Activated CD8-positive, alpha-beta T cell treated with anti-CD3 and anti-CD28 coated beads, Interleukin-2, amount 10 ng/mL, durations not matched to agents 7 days and 5 days (primary cell): ENCODE data around the gene LAMA4. TPM values are rescaled to one million over a fixed set of nuclear protein-coding genes. Genes with fewer than 3 reads are reported as not detected.
"Not testable (repeated sequence)": the region's sequence is repeated elsewhere in the genome, so short reads cannot be mapped to it uniquely, and the experiment has no call there.

Experiments used
- ATAC-seq: fragments of 150-1000 bp; cut with Tn5 transposase; one replicate; pipeline ENCODE4 v1.10.0; 2021; ENCODE audit warnings: moderate library complexity
- CTCF ChIA-PET: fragments of 350-600 bp; sonication (Branson Sonifier 250); formaldehyde crosslinking; loops from one replicate; lab custom pipeline; 2021; ENCODE audit warnings: antibody characterized with exemption; lab: Charles Lee
- POLR2A ChIA-PET: fragments of 350-600 bp; sonication (Branson Sonifier 250); formaldehyde crosslinking; loops from one replicate; lab custom pipeline; 2021; ENCODE audit warnings: antibody characterized with exemption; lab: Charles Lee
- DNase-seq: peaks from one replicate; pipeline ENCODE4 v3.0.0-alpha.2; 2020
- H3K27ac Mint-ChIP-seq: one replicate; pipeline ENCODE4 v1.8.0; 2021; ENCODE audit warnings: mild to moderate bottlenecking, mixed read lengths
- H3K27me3 Mint-ChIP-seq: one replicate; pipeline ENCODE4 v1.8.0; 2021; ENCODE audit warnings: low read depth, mixed read lengths
- H3K36me3 Mint-ChIP-seq: one replicate; pipeline ENCODE4 v1.8.0; 2021; ENCODE audit warnings: low read depth, mixed read lengths
- H3K4me1 Mint-ChIP-seq: one replicate; pipeline ENCODE4 v1.8.0; 2021; ENCODE audit warnings: low read depth, mixed read lengths
- H3K4me3 Mint-ChIP-seq: one replicate; pipeline ENCODE4 v1.8.0; 2021; ENCODE audit warnings: mild to moderate bottlenecking, mixed read lengths
- H3K9me3 Mint-ChIP-seq: one replicate; pipeline ENCODE4 v1.8.0; 2022; ENCODE audit warnings: mixed read lengths; ENCODE audit not compliant: insufficient read depth
- total RNA-seq, 2 experiments: library from RNA; stranded (reverse); gene quantifications; one replicate each; pipeline ENCODE4 v1.2.3, GENCODE V29; 2021

LAMA4 gene
- total RNA-seq, 2 experiments from 2014 or later: not detected

DNA sequence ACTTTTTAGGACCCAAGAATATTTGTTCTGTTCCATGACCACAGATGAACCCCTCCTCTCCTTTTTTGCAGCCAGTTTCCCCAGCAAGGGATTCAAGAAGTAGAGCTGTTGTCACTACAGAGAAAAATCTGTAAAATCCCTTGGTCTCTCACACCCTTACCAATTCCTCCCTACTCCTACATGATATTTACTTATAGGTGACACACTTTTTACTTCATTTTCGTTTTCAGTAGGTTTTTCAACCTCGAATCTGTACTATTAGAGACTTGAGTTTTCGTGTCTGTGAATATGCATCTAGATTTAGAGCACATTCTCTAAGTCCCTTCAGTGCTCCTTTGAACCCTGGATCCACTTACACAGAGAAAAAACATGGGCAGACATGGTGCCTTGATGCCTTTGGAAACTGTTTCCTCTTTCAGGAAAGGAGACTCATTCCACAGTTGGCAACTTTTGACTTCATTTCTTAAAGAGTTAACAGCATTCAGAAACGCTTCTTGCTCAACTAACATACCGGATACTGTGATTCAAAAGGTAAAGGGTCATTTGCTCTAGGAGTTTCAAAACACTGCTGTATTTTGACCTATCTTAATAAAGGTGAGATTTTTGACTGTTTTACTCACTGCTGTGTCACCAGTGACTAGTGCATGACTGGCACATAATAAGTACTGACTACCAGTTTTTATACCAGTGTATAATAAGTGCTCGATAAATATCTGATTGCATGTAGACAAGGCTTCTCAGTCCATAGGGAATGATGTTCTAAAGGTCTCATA is 50.6 kb downstream of the LAMA4 start:
- DNase-seq: no peak
- no peaks in the 10 kb centered on the region for H3K9me3 Mint-ChIP-seq
- no peaks in the 10 kb centered on the region for H3K4me1 Mint-ChIP-seq
- no peak overlapping the region for H3K27ac Mint-ChIP-seq
- ChIA-PET POLR2A (no interaction called here), CTCF (interaction anchor here (1.0 to 2.0 kb wide), 2 partner anchors 8 to 40 kb away, joined by 3 to 6 read pairs; no protein-coding TSS in a partner anchor)
- no peak overlapping the region for H3K4me3 Mint-ChIP-seq
- ATAC-seq: no peak
- H3K36me3 Mint-ChIP-seq: no peaks in the 10 kb centered on the region
- H3K27me3 Mint-ChIP-seq: peaks cover 38% of the 10 kb centered on the region

- CTCF ChIA-PET: no interaction called here
- no peak for ATAC-seq
These were observed 51.6 kb downstream of the LAMA4 start for GRCh38 chr6:112202639-112203341.

GRCh38 chr6:112200185-112200914 is 54.0 kb downstream of the LAMA4 start:
- ATAC-seq, H3K9me3 Mint-ChIP-seq, CTCF ChIA-PET, H3K4me1 Mint-ChIP-seq, POLR2A ChIA-PET, H3K36me3 Mint-ChIP-seq, H3K4me3 Mint-ChIP-seq, DNase-seq, H3K27ac Mint-ChIP-seq: not testable (repeated sequence)
- H3K27me3 Mint-ChIP-seq: peaks cover 34% of the 10 kb centered on the region

More at GRCh38 chr6:112202639-112203341, 51.6 kb downstream of the LAMA4 start:
- Mint-ChIP-seq H3K4me1 (no peaks in the 10 kb centered on the region), H3K4me3 (no peak overlapping the region), H3K27me3 (peaks cover 39% of the 10 kb centered on the region), H3K27ac (no peak overlapping the region), H3K9me3 (no peaks in the 10 kb centered on the region), H3K36me3 (no peaks in the 10 kb centered on the region)
- POLR2A ChIA-PET: no interaction called here
- no peak for DNase-seq

- ChIA-PET POLR2A (no interaction called here), CTCF (interaction anchor here (1.0 kb wide), 1 partner anchor 172 kb away, joined by 3 read pairs; no protein-coding TSS in a partner anchor)
- no peak overlapping the region for H3K4me3 Mint-ChIP-seq
- peaks cover 38% of the 10 kb centered on the region for H3K27me3 Mint-ChIP-seq
- H3K36me3 Mint-ChIP-seq: no peaks in the 10 kb centered on the region
- DNase-seq (no peak), ATAC-seq (no peak)
- H3K27ac Mint-ChIP-seq: no peak overlapping the region
- no peaks in the 10 kb centered on the region for H3K9me3 Mint-ChIP-seq
- H3K4me1 Mint-ChIP-seq: no peaks in the 10 kb centered on the region
These were observed 55.4 kb downstream of the LAMA4 start for GRCh38 chr6:112199001-112199403.

DNA sequence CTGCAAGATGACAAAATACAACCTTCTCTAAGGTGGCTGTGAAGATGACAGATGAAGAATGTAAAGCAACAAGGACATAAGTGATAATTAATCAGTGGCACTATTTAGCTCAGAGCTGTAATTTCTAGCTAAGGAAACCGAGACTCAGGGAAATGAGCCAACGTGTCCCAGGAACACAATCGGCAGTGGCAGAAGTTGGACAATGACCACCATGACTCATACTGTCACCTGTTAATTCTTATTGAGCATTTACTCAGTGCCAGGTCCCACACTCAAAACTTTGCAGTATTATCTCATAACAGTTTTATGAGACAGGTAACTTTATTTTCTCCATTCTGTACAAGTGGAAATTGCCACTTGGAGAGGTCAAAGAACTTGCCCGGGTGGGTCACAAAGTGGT is 55.8 kb downstream of the LAMA4 start:
- ChIA-PET POLR2A (no interaction called here), CTCF (no interaction called here)
- Mint-ChIP-seq H3K4me1 (no peaks in the 10 kb centered on the region), H3K9me3 (no peaks in the 10 kb centered on the region), H3K4me3 (no peak overlapping the region), H3K36me3 (no peaks in the 10 kb centered on the region), H3K27ac (no peak overlapping the region), H3K27me3 (peaks cover 38% of the 10 kb centered on the region)
- DNase-seq (no peak), ATAC-seq (no peak)

DNA sequence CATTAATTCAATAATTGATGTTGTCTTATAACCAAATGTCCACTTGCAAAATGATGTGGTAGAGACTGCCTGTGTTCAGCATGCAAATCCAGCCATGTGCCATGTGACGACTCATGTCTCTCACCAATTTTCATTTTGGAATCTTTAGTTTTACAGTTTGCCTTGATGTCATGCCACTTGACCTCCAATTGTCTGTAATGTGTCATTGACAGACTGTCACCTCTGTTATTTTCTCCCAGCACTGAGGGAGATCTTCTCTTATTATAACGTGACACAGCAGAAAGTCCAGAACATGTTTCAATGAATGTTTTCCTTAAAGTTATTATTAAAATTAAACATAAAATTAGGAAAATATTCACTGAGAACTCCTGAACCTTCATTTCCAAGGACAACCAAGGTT is 56.7 kb downstream of the LAMA4 start:
- H3K36me3 Mint-ChIP-seq: no peaks in the 10 kb centered on the region
- ChIA-PET CTCF (interaction anchor here (3.5 kb wide), 1 partner anchor 17 kb away, joined by 15 read pairs; no protein-coding TSS in a partner anchor), POLR2A (no interaction called here)
- no peak overlapping the region for H3K27ac Mint-ChIP-seq
- H3K4me3 Mint-ChIP-seq: no peak overlapping the region
- peaks cover 43% of the 10 kb centered on the region for H3K27me3 Mint-ChIP-seq
- DNase-seq: no peak
- no peaks in the 10 kb centered on the region for H3K4me1 Mint-ChIP-seq
- no peak for ATAC-seq
- H3K9me3 Mint-ChIP-seq: no peaks in the 10 kb centered on the region

GRCh38 chr6:112196306-112196705 is 58.1 kb downstream of the LAMA4 start:
- ATAC-seq (no peak), DNase-seq (no peak)
- Mint-ChIP-seq H3K9me3 (no peaks in the 10 kb centered on the region), H3K27me3 (peaks cover 46% of the 10 kb centered on the region), H3K4me1 (no peaks in the 10 kb centered on the region), H3K4me3 (no peak overlapping the region), H3K27ac (no peak overlapping the region), H3K36me3 (no peaks in the 10 kb centered on the region)
- ChIA-PET CTCF (interaction anchor here (3.5 kb wide), 1 partner anchor 16 kb away, joined by 15 read pairs; no protein-coding TSS in a partner anchor), POLR2A (no interaction called here)

DNA sequence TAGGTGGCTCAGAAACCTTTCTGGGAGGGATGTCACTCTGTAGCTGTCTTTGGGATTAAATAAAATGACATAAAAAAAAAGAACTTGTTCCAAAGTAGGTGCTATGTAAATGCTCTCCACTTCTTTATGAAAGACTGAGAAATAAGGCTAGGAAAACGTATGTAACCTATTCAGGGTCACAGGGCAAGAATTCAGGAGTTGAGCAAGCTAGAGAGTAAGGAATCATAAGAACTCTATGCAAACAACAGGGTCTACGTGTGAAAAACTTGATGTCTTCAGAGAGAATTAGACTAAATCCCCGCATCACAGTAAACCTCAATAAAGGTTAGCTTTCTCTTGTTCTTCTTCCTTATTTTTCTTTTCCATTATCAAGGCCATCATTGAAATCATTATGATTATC is 59.2 kb downstream of the LAMA4 start:
- H3K27ac Mint-ChIP-seq: no peak overlapping the region
- H3K27me3 Mint-ChIP-seq: peaks cover 47% of the 10 kb centered on the region
- CTCF ChIA-PET: interaction anchor here (1.0 to 3.5 kb wide), 2 partner anchors 14 to 15 kb away, joined by 4 to 15 read pairs; no protein-coding TSS in a partner anchor
- H3K36me3 Mint-ChIP-seq: no peaks in the 10 kb centered on the region
- H3K4me3 Mint-ChIP-seq: no peak overlapping the region
- no peaks in the 10 kb centered on the region for H3K4me1 Mint-ChIP-seq
- no peak for ATAC-seq
- DNase-seq: no peak
- POLR2A ChIA-PET: no interaction called here
- no peaks in the 10 kb centered on the region for H3K9me3 Mint-ChIP-seq

- H3K4me3 Mint-ChIP-seq: no peak overlapping the region
- no peaks in the 10 kb centered on the region for H3K4me1 Mint-ChIP-seq
- CTCF ChIA-PET: interaction anchor here (1.0 to 3.5 kb wide), 2 partner anchors 14 to 15 kb away, joined by 4 to 15 read pairs; no protein-coding TSS in a partner anchor
- ATAC-seq (no peak), DNase-seq (no peak)
- no peak overlapping the region for H3K27ac Mint-ChIP-seq
- H3K36me3 Mint-ChIP-seq: no peaks in the 10 kb centered on the region
- H3K9me3 Mint-ChIP-seq: no peaks in the 10 kb centered on the region
- POLR2A ChIA-PET: no interaction called here
- H3K27me3 Mint-ChIP-seq: peaks cover 50% of the 10 kb centered on the region
These were observed 59.9 kb downstream of the LAMA4 start for GRCh38 chr6:112194511-112194910.

DNA sequence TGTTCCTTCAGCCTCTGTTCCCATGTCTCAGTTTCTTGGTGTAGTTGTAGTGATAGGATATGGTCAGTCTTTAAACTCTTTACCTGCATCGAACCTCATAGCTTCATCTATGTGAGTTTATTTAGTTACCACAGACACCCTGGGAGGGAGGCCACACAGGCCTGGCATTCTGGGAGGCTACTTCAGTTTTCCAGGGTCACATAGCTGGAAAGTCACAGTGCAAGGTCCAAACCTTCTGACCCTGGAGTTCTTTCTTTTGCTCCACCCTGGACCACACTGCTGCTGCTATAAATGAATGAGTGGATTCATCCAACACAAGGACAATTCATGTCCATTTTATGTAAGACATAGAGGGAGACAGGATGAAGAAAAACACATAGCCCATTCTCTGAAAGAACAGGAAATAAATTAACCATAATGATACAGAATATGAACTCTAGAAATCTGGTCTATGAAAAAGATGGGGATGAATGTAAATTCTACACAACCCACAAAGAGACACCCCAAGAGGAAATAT is 60.8 kb downstream of the LAMA4 start:
- H3K27ac Mint-ChIP-seq: no peak overlapping the region
- H3K36me3 Mint-ChIP-seq: no peaks in the 10 kb centered on the region
- H3K4me1 Mint-ChIP-seq: no peaks in the 10 kb centered on the region
- POLR2A ChIA-PET: no interaction called here
- ATAC-seq (no peak), DNase-seq (no peak)
- CTCF ChIA-PET: interaction anchor here (1.9 kb wide), 1 partner anchor 13 kb away, joined by 5 read pairs; no protein-coding TSS in a partner anchor
- H3K4me3 Mint-ChIP-seq: no peak overlapping the region
- H3K9me3 Mint-ChIP-seq: no peaks in the 10 kb centered on the region
- H3K27me3 Mint-ChIP-seq: peaks cover 56% of the 10 kb centered on the region

DNA sequence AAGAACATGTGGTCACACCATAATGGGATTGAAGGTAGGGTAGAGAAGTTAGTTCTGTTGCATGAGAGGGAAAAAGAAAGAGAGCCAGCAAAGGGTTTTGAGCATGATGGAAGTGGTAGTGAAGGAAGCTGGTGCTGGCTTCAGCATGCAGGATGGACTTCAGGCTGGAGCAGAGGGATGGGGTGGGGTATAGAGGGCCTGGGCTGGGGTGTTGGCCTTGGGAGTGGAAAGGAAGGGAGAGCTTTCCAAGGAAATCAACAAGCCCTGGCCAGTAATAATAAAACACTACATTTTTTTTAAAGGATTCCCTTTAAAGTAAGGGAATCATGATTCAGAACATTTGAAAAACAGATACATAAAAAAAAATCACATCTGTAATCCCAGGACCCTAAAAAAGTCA is 61.2 kb downstream of the LAMA4 start:
- Mint-ChIP-seq H3K27ac (no peak overlapping the region), H3K4me3 (no peak overlapping the region), H3K36me3 (no peaks in the 10 kb centered on the region), H3K9me3 (no peaks in the 10 kb centered on the region), H3K4me1 (no peaks in the 10 kb centered on the region), H3K27me3 (peaks cover 56% of the 10 kb centered on the region)
- CTCF ChIA-PET: interaction anchor here (1.9 kb wide), 1 partner anchor 13 kb away, joined by 5 read pairs; no protein-coding TSS in a partner anchor
- POLR2A ChIA-PET: no interaction called here
- ATAC-seq (no peak), DNase-seq (no peak)
